ENCODE results near the gene CARD18. TPM values are rescaled to one million over a fixed set of nuclear protein-coding genes. Genes with fewer than 3 reads are reported as not detected.

The CARD18 gene
- polyA plus RNA-seq, 3 donors from 2014 or later = not detected

- no peak overlapping the region for H3K27ac Mint-ChIP-seq
- no peak for DNase-seq
- peaks cover 0 to 6% (median 1%) of the 10 kb centered on the region in 3 donors for H3K27me3 Mint-ChIP-seq (ENCODE audit: low read depth in 3 of 3)
- H3K4me3 Mint-ChIP-seq = no peak overlapping the region
- peaks cover 0 to 2% (median under 1%) of the 10 kb centered on the region in 6 donors for H3K9me3 Mint-ChIP-seq
- H3K36me3 Mint-ChIP-seq = no peaks in the 10 kb centered on the region
- H3K4me1 Mint-ChIP-seq = no peaks in the 10 kb centered on the region
These were observed 47.0 kb downstream of the CARD18 start for GRCh38 chr11:105092256-105093239.

Other genes starting within 250 kb of the CARD18 start
- not detected for gene CASP12, start 241.3 kb downstream of the CARD18 start, polyA plus RNA-seq
- 100 to 1,000 TPM; 141 to 184 (median 142) TPM for gene CASP4, start 171.2 kb downstream of the CARD18 start, polyA plus RNA-seq
- gene CASP5, start 116.6 kb downstream of the CARD18 start, polyA plus RNA-seq = not detected
- 100 to 1,000 TPM; 107 to 166 (median 115) TPM for gene CASP1, start 104.6 kb downstream of the CARD18 start, polyA plus RNA-seq
- 100 to 1,000 TPM; 297 to 386 (median 368) TPM for gene CARD16, start 94.4 kb downstream of the CARD18 start, polyA plus RNA-seq